ENCODE results near the gene MT1A.

DNA sequence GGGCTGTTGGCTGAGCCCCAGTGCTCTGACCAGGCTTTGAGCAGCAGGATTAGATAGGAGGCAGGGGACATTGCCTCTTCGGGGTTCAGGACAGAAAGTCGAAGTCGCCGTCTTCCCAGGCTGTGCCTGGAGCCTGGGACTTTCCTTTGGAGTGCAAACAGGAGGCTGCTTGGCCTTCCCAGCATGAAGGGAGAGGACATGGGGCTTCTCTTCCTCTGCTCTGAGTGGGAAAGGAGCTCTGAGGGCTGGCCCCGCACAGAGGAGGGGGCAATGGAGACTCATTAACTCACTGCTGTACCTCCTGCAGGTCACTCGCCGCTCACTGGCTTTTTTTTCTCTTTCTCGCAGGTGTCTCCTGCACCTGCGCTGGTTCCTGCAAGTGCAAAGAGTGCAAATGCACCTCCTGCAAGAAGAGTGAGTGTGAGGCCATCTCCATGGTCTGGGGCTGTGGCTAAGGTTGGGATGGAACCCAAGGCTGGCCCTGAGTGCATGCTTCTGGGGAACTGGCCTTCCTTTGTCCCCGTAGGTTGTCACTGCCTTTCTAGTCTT, 19.9 kb downstream of the MT1A start:
- TF ChIP-seq POLR2A (IDR thresholded peaks at IDR 0.05) = no peak
- TF ChIP-seq, protein P1, sequence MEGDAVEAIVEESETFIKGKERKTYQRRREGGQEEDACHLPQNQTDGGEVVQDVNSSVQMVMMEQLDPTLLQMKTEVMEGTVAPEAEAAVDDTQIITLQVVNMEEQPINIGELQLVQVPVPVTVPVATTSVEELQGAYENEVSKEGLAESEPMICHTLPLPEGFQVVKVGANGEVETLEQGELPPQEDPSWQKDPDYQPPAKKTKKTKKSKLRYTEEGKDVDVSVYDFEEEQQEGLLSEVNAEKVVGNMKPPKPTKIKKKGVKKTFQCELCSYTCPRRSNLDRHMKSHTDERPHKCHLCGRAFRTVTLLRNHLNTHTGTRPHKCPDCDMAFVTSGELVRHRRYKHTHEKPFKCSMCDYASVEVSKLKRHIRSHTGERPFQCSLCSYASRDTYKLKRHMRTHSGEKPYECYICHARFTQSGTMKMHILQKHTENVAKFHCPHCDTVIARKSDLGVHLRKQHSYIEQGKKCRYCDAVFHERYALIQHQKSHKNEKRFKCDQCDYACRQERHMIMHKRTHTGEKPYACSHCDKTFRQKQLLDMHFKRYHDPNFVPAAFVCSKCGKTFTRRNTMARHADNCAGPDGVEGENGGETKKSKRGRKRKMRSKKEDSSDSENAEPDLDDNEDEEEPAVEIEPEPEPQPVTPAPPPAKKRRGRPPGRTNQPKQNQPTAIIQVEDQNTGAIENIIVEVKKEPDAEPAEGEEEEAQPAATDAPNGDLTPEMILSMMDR (IDR thresholded peaks at IDR 0.05) = no peak
